ENCODE results near the gene C12orf43. TPM values are rescaled to one million over a fixed set of nuclear protein-coding genes. Genes with fewer than 3 reads are reported as not detected.
A peak's percentile ranks its signal among the peaks of the same experiment; 100 is the strongest.

Gene C12orf43
- total RNA-seq, 1 donor from 2014 or later: 21.2 TPM

DNA sequence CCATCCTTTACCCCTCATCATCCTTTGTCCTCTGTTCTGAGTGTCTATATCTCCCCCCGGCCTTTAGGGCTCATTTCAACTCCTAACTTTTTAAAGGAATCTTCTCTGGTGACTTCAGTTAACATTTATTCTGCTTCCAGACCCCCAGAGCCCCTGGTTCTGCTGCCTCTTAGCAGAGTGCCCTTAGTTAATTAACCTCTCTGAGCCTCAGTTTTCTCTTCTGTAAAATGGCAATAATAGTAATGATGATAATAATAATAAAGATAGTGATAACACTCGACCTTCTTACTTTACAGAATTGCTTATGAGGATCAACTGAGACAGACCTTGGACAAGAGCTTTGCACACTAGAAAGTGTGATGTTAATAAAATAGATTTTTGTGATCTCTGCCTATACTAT is 6.4 kb upstream of the C12orf43 start:
- DNase-seq (ENCODE audit: extremely low spot score, unreplicated experiment): no peak
- Mint-ChIP-seq H3K4me1 (ENCODE audit: unreplicated experiment) (peaks cover 3% of the 10 kb centered on the region), H3K4me3 (no peak overlapping the region), H3K27ac (no peak overlapping the region), H3K36me3 (no peaks in the 10 kb centered on the region), H3K27me3 (peaks cover 6% of the 10 kb centered on the region), H3K9me3 (no peaks in the 10 kb centered on the region)
- TF ChIP-seq, protein P1, sequence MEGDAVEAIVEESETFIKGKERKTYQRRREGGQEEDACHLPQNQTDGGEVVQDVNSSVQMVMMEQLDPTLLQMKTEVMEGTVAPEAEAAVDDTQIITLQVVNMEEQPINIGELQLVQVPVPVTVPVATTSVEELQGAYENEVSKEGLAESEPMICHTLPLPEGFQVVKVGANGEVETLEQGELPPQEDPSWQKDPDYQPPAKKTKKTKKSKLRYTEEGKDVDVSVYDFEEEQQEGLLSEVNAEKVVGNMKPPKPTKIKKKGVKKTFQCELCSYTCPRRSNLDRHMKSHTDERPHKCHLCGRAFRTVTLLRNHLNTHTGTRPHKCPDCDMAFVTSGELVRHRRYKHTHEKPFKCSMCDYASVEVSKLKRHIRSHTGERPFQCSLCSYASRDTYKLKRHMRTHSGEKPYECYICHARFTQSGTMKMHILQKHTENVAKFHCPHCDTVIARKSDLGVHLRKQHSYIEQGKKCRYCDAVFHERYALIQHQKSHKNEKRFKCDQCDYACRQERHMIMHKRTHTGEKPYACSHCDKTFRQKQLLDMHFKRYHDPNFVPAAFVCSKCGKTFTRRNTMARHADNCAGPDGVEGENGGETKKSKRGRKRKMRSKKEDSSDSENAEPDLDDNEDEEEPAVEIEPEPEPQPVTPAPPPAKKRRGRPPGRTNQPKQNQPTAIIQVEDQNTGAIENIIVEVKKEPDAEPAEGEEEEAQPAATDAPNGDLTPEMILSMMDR (conservative IDR thresholded peaks at IDR 0.05): no peak

DNA sequence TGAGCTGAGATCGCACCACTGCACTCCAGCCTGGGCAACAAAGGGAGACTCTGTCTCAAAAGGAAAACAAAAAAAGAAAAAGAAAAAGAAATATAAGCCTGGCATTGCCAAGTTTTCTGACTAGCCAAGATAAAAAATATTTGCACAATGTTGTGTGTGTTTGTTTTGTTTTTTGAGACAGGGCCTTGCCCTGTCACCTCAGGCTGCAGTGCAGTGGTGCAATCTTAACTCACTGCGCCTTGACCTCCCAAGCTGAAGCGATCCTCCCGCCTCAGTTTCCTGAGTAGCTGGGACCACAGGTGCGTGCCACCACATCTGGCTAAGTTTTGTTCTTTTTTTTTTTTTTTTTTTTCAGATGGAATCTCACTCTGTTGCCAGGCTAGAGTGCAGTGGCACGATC is 5.5 kb upstream of the C12orf43 start:
- no peaks in the 10 kb centered on the region for H3K9me3 Mint-ChIP-seq
- no peak overlapping the region for H3K27ac Mint-ChIP-seq
- TF ChIP-seq, protein P1 (conservative IDR thresholded peaks at IDR 0.05): no peak

DNA sequence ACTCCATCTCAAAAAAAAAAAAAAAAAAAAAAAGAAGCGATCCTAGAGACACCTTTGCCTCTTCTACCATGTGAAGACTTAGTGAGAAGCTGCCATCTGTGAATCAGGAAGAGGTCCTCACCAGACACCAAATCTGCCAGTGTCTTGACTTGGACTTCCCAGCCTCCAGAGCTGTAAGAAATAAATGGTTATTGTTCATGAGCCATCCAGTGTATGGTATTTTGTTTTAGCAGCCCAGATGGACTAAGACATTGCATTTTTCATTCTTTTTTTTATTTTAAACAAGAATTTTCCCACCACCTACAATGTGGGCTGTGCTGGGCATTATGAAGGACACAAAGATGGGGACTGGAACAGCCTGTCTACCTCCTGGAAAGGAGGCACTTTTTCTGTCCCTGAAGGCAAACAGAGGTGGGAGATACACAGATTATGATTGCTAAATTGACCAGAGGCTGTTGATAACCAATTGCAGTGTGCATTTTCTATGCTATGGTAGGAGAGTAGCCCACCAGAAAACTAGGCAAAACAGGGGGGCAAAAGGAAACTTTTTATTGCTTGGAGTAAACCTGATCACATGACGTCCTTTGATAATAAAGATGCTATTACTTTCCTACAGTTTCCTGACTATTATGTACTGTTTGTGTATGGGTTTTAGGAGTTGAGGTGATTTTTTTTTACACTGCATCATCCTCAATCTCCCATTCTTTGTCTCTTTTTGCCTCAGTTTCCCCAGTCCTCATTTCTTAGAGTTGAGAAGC is 2.8 kb upstream of the C12orf43 start:
- H3K4me1 Mint-ChIP-seq (ENCODE audit: unreplicated experiment): peaks cover 15% of the 10 kb centered on the region
- no peak overlapping the region for H3K4me3 Mint-ChIP-seq
- no peak for DNase-seq (ENCODE audit: extremely low spot score, unreplicated experiment)
- TF ChIP-seq, protein P1 (conservative IDR thresholded peaks at IDR 0.05): no peak
- H3K36me3 Mint-ChIP-seq: no peaks in the 10 kb centered on the region
- no peak overlapping the region for H3K27ac Mint-ChIP-seq
- H3K9me3 Mint-ChIP-seq: no peaks in the 10 kb centered on the region
- H3K27me3 Mint-ChIP-seq: peaks cover 4% of the 10 kb centered on the region

More for the DNA sequence above, 5.5 kb upstream of the C12orf43 start:
- H3K36me3 Mint-ChIP-seq: no peaks in the 10 kb centered on the region
- no peak overlapping the region for H3K4me3 Mint-ChIP-seq
- peaks cover 3% of the 10 kb centered on the region for H3K4me1 Mint-ChIP-seq (ENCODE audit: unreplicated experiment)
- no peak for DNase-seq (ENCODE audit: extremely low spot score, unreplicated experiment)
- H3K27me3 Mint-ChIP-seq: peaks cover 4% of the 10 kb centered on the region

DNA sequence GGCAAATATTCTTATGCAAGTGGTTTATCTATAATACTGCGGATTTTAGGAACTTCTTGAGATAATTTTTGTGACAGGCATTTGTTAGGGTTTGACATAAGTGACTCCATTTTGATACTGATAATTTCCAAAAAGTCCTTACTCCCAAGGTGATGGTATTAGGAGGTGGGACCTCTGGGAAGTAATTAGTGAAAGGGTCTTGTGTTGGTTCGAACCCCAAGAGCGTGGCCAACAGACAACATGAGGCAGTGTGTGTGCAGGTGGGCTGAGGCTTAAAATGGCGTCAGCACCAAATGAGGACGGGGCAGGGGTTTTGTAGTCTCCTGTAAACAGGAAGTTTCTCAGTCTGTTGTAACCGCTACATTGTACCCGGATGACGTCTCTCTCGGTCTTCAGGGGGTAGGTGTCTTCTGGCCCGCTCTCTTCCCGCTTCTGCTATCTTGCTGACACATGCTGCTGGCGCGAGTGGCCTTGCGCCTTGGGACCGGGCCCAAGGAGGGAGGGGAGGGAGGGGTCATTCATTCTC is 1.7 kb upstream of the C12orf43 start:
- DNase-seq (ENCODE audit: extremely low spot score, unreplicated experiment): no peak
- H3K4me1 Mint-ChIP-seq (ENCODE audit: unreplicated experiment): peaks cover 15% of the 10 kb centered on the region
- H3K9me3 Mint-ChIP-seq: no peaks in the 10 kb centered on the region
- H3K27ac Mint-ChIP-seq: no peak overlapping the region
- H3K4me3 Mint-ChIP-seq: no peak overlapping the region
- TF ChIP-seq, protein P1 (conservative IDR thresholded peaks at IDR 0.05): no peak
- H3K27me3 Mint-ChIP-seq: peaks cover 4% of the 10 kb centered on the region
- H3K36me3 Mint-ChIP-seq: no peaks in the 10 kb centered on the region

DNA sequence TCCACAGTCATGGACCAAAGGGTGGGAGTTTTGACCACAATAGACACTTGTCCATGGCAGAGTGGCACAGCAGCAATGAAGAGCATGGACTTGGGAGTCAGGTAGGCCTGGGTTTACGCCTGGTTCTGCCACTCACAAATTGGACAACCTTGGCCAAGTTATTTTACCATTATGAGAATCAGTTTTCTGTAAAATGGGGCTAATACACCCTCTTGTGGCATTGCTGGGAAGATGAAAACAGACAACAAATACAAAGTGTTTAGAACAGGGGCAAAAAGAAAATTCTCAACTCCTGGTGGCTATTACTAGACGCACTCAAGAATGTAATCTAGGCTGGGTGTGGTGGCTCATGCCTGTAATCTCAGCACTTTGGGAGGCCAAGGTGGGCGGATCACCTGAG is 2.6 kb downstream of the C12orf43 start:
- TF ChIP-seq, protein P1 (conservative IDR thresholded peaks at IDR 0.05): peak; percentile 29
- DNase-seq (ENCODE audit: extremely low spot score, unreplicated experiment): no peak
- Mint-ChIP-seq H3K36me3 (no peaks in the 10 kb centered on the region), H3K27me3 (no peaks in the 10 kb centered on the region), H3K9me3 (no peaks in the 10 kb centered on the region), H3K4me3 (peak overlapping the region; percentile 64), H3K4me1 (ENCODE audit: unreplicated experiment) (peaks cover 15% of the 10 kb centered on the region), H3K27ac (no peak overlapping the region)
